GM23338 (cell line): ENCODE measurements around the gene MFSD11. TPM values are rescaled to one million over a fixed set of nuclear protein-coding genes. Genes with fewer than 3 reads are reported as not detected.

Experiments
- ATAC-seq: fragments of 200-7000 bp; cut with Tn5 transposase; 3 replicates; pipeline ENCODE4 v1.9.1; 2020
- DNase-seq: peaks from one replicate; pipeline ENCODE4 v3.0.0-alpha.2; 2015; ENCODE audit warnings: low spot score
- H2AFZ ChIP-seq: fragments of 200-600 bp; sonication (generic); 2 replicates; pipeline ENCODE4 v1.8.0; 2016; ENCODE audit warnings: antibody characterized with exemption, mild to moderate bottlenecking, moderate library complexity
- H3F3A ChIP-seq: fragments of 200-600 bp; sonication (generic); replicated peaks from 2 replicates; pipeline ENCODE4 v1.8.0; 2017; ENCODE audit warnings: antibody characterized with exemption, mixed run types, low read depth
- H3K27ac ChIP-seq: fragments of 200-600 bp; sonication (generic); 2 replicates; pipeline ENCODE4 v1.6.1; 2016; ENCODE audit warnings: low read depth
- H3K27me3 ChIP-seq: fragments of 200-600 bp; sonication (generic); 2 replicates; pipeline ENCODE4 v1.8.0; 2016; ENCODE audit warnings: mild to moderate bottlenecking, mixed run types, moderate library complexity; ENCODE audit not compliant: insufficient read depth
- H3K36me3 ChIP-seq: fragments of 200-600 bp; sonication (generic); 2 replicates; pipeline ENCODE4 v1.8.0; 2016; ENCODE audit warnings: mild to moderate bottlenecking; ENCODE audit not compliant: insufficient read depth
- H3K4me1 ChIP-seq: fragments of 200-600 bp; sonication (generic); 2 replicates; pipeline ENCODE4 v1.8.0; 2016; ENCODE audit warnings: mild to moderate bottlenecking, moderate library complexity; ENCODE audit not compliant: insufficient read depth
- H3K4me2 ChIP-seq: fragments of 200-600 bp; sonication (generic); 2 replicates; pipeline ENCODE4 v1.7.1; 2017; ENCODE audit warnings: mixed run types
- H3K4me3 ChIP-seq: fragments of 200-600 bp; sonication (generic); 2 replicates; pipeline ENCODE4 v1.6.1; 2016; ENCODE audit warnings: mixed run types
- H3K79me2 ChIP-seq: fragments of 200-600 bp; sonication (generic); replicated peaks from 2 replicates; pipeline ENCODE4 v1.8.0; 2017; ENCODE audit warnings: mild to moderate bottlenecking; ENCODE audit not compliant: insufficient read depth
- H3K9me2 ChIP-seq: fragments of 200-600 bp; sonication (generic); 2 replicates; pipeline ENCODE4 v1.8.0; 2017; ENCODE audit not compliant: insufficient read depth
- H4K20me1 ChIP-seq: fragments of 200-600 bp; sonication (generic); replicated peaks from 2 replicates; pipeline ENCODE4 v1.8.0; 2017; ENCODE audit warnings: mild to moderate bottlenecking; ENCODE audit not compliant: insufficient read depth
- H3K27ac Mint-ChIP-seq: 2 replicates; pipeline ENCODE4 v1.8.0; 2020; ENCODE audit warnings: inconsistent platforms, mild to moderate bottlenecking, moderate library complexity, mixed read lengths
- H3K27me3 Mint-ChIP-seq: 3 replicates; pipeline ENCODE4 v1.8.0; 2022; ENCODE audit warnings: low read depth, mild to moderate bottlenecking, moderate library complexity, mixed read lengths, inconsistent platforms; ENCODE audit not compliant: insufficient read depth, poor library complexity
- H3K36me3 Mint-ChIP-seq: 3 replicates; pipeline ENCODE4 v1.8.0; 2021; ENCODE audit warnings: low read depth, mild to moderate bottlenecking, inconsistent platforms, moderate library complexity, mixed read lengths
- H3K4me1 Mint-ChIP-seq: 3 replicates; pipeline ENCODE4 v1.8.0; 2020; ENCODE audit warnings: mild to moderate bottlenecking, inconsistent platforms, mixed read lengths
- H3K4me3 Mint-ChIP-seq: 3 replicates; pipeline ENCODE4 v1.8.0; 2021; ENCODE audit warnings: moderate library complexity, mild to moderate bottlenecking, inconsistent platforms, mixed read lengths
- H3K9me3 Mint-ChIP-seq: 3 replicates; pipeline ENCODE4 v1.8.0; 2020; ENCODE audit warnings: moderate library complexity, mild to moderate bottlenecking, inconsistent platforms, mixed read lengths
- CTCF ChIP-seq, 2 experiments: fragments of 200-600 bp in 1 of 2; sonication (generic) in 1 of 2; conservative IDR thresholded peaks; 2 replicates each; pipeline versions ENCODE4 v1.5.1 to v1.6.1; 2016 to 2017; ENCODE audit warnings: antibody characterized with exemption in 2 of 2, low read depth in 2 of 2, mild to moderate bottlenecking in 2 of 2, moderate library complexity in 1 of 2
- ETS1 ChIP-seq: IDR thresholded peaks from 2 replicates; pipeline ENCODE4 v1.6.1; 2016; ENCODE audit warnings: antibody characterized with exemption
- JUNB ChIP-seq: IDR thresholded peaks from one replicate; pipeline ENCODE4 v1.6.1; 2016; ENCODE audit warnings: antibody characterized with exemption; ENCODE audit not compliant: unreplicated experiment
- NANOG ChIP-seq: IDR thresholded peaks from 2 replicates; pipeline ENCODE4 v1.6.1; 2016; ENCODE audit warnings: antibody characterized with exemption, borderline replicate concordance
- REST ChIP-seq: IDR thresholded peaks from one replicate; pipeline ENCODE4 v1.6.1; 2018; ENCODE audit warnings: antibody characterized with exemption; ENCODE audit not compliant: unreplicated experiment
- STAT1 ChIP-seq: IDR thresholded peaks from one replicate; pipeline ENCODE4 v1.6.1; 2016; ENCODE audit warnings: antibody characterized with exemption; ENCODE audit not compliant: unreplicated experiment
- ZNF114 ChIP-seq: fragments of 250-450 bp; sonication (Bioruptor Pico); IDR thresholded peaks from 2 replicates; pipeline ENCODE4 v1.5.0; 2020; ENCODE audit warnings: mild to moderate bottlenecking, moderate library complexity
- ZNF331 ChIP-seq: fragments of 250-450 bp; sonication (Bioruptor Pico); IDR thresholded peaks from 2 replicates; pipeline ENCODE4 v1.5.0; 2020; ENCODE audit warnings: low read depth, mild to moderate bottlenecking, moderate library complexity
- ZNF462 ChIP-seq: fragments of 250-450 bp; sonication (Bioruptor Pico); IDR thresholded peaks from 2 replicates; pipeline ENCODE4 v1.5.0; 2020; ENCODE audit warnings: mild to moderate bottlenecking, moderate library complexity
- polyA plus RNA-seq: library from polyadenylated mRNA; unstranded; fragments of >200 nt; fragmentation: Nextera tagmentation; extraction: Ambion mirVana; gene quantifications from 2 replicates; pipeline ENCODE4 v1.2.1, GENCODE V29; 2016
- total RNA-seq: library from RNA; depleted of rRNA; stranded (reverse); fragments of >200 nt; shearing (Covaris generic); gene quantifications from 2 replicates; pipeline ENCODE4 v1.2.3, GENCODE V29; 2014

Gene MFSD11
- total and polyA plus RNA-seq, 2 experiments from 2014 or later = 10.2 to 35.3 TPM

- TF ChIP-seq ZNF462 (CRISPR knock-in tag) = no peak
- TF ChIP-seq JUNB = no peak
- TF ChIP-seq ETS1 = no peak
- TF ChIP-seq NANOG = no peak
- TF ChIP-seq ZNF114 = no peak
- no peak for TF ChIP-seq STAT1
Observed at GRCh38 chr17:76811834-76812233, 73.9 kb downstream of the MFSD11 start (continued).

GRCh38 chr17:76812263-76812662 lies 74.3 kb downstream of the MFSD11 start:
- TF ChIP-seq NANOG (no peak), CTCF (conservative IDR thresholded peaks at IDR 0.05; ENCODE audit: low read depth in 2 of 2) (no peak), REST (no peak), ZNF114 (no peak), ZNF331 (CRISPR knock-in tag) (no peak)
- Mint-ChIP-seq H3K27ac (no peak overlapping the region; the same call in 1 of the 2 replicates), H3K4me3 (no peak overlapping the region), H3K36me3 (no peaks in the 10 kb centered on the region), H3K27me3 (peaks cover 10% of the 10 kb centered on the region), H3K9me3 (no peaks in the 10 kb centered on the region; the same call in 2 of the 3 replicates), H3K4me1 (peaks cover 7% of the 10 kb centered on the region)
- Histone ChIP-seq H3K36me3 (no peaks in the 10 kb centered on the region), H3K9me2 (no peaks in the 10 kb centered on the region), H3K27ac (no peak overlapping the region), H3K4me2 (no peak overlapping the region), H3K27me3 (no peaks in the 10 kb centered on the region), H4K20me1 (no peaks in the 10 kb centered on the region), H3K79me2 (no peaks in the 10 kb centered on the region), H3F3A (no peaks in the 10 kb centered on the region), H3K4me1 (no peaks in the 10 kb centered on the region), H2AFZ (no peak overlapping the region), H3K4me3 (no peak overlapping the region)
- DNase-seq (no peak), ATAC-seq (no peak)
